T-cell (primary cell): ENCODE results near the gene CDX2. TPM values are rescaled to one million over a fixed set of nuclear protein-coding genes. Genes with fewer than 3 reads are reported as not detected.

ENCODE experiments used
- ATAC-seq, 4 experiments: fragments of 200-7000 bp in 3 of 4; fragments of 150-1000 bp in 1 of 4; cut with Tn5 transposase; replicated peaks in 1 of 4; 1 replicate in 3 of 4; 2 replicates in 1 of 4; pipeline ENCODE4 v1.10.0; 2021; ENCODE audit warnings: moderate library complexity in 3 of 4, mild to moderate bottlenecking in 2 of 4, moderate number of reproducible peaks in 1 of 4
- CTCF ChIA-PET, 2 donors: fragments of 300-600 bp; sonication (Branson Sonifier 250); formaldehyde crosslinking; loops; one replicate each; lab custom pipeline; 2022; ENCODE audit warnings: antibody characterized with exemption in 2 of 2; lab: Charles Lee
- POLR2A ChIA-PET, 2 donors: fragments of 300-600 bp; sonication (Branson Sonifier 250); formaldehyde crosslinking; loops; one replicate each; lab custom pipeline; 2022; ENCODE audit warnings: antibody characterized with exemption in 2 of 2; lab: Charles Lee
- DNase-seq, 35 experiments: peaks; one replicate each; pipeline versions ENCODE4 v3.0.0 to v3.0.0-alpha.2; 2013 to 2023
- H3K27ac ChIP-seq: one replicate; pipeline ENCODE4 v1.5.1; 2013; ENCODE audit warnings: low read length
- H3K27me3 ChIP-seq, 2 experiments: replicated peaks in 1 of 2; 1 replicate in 1 of 2; 2 replicates in 1 of 2; pipeline versions ENCODE4 v1.6.1 to v1.7.0; 2013; ENCODE audit warnings: low read length in 1 of 2, mixed read lengths in 1 of 2; ENCODE audit not compliant: control insufficient read depth in 2 of 2, insufficient read depth in 2 of 2; ENCODE audit errors: extremely low read depth in 1 of 2
- H3K36me3 ChIP-seq, 2 donors: 1 replicate in 1 of 2; 2 replicates in 1 of 2; pipeline versions ENCODE4 v1.6.1 to v1.7.0; 2013; ENCODE audit warnings: low read length in 1 of 2; ENCODE audit not compliant: control insufficient read depth in 2 of 2, insufficient read depth in 1 of 2; ENCODE audit errors: extremely low read depth in 1 of 2
- H3K4me1 ChIP-seq, 2 experiments: 1 replicate in 1 of 2; 2 replicates in 1 of 2; pipeline versions ENCODE4 v1.6.1 to v1.7.0; 2013; ENCODE audit warnings: low read length in 2 of 2, mixed read lengths in 1 of 2; ENCODE audit not compliant: insufficient read depth in 2 of 2, control insufficient read depth in 1 of 2; ENCODE audit errors: extremely low read depth in 1 of 2
- H3K4me3 ChIP-seq, 2 donors: 1 replicate in 1 of 2; 2 replicates in 1 of 2; pipeline versions ENCODE4 v1.5.1 to v1.7.0; 2013; ENCODE audit warnings: mild to moderate bottlenecking in 2 of 2, low read length in 1 of 2, moderate library complexity in 1 of 2; ENCODE audit not compliant: control insufficient read depth in 1 of 2; ENCODE audit errors: extremely low read depth in 1 of 2
- H3K9me3 ChIP-seq: 2 replicates; pipeline ENCODE4 v1.7.0; 2013
- H3K27ac Mint-ChIP-seq, 2 donors: one replicate each; pipeline ENCODE4 v1.8.0; 2020 to 2021; ENCODE audit warnings: mild to moderate bottlenecking in 2 of 2, mixed read lengths in 2 of 2
- H3K27me3 Mint-ChIP-seq, 2 donors: one replicate each; pipeline ENCODE4 v1.8.0; 2021 to 2022; ENCODE audit warnings: mixed read lengths in 2 of 2
- H3K36me3 Mint-ChIP-seq: one replicate; pipeline ENCODE4 v1.8.0; 2021; ENCODE audit warnings: mixed read lengths
- H3K4me1 Mint-ChIP-seq, 3 donors: one replicate each; pipeline ENCODE4 v1.8.0; 2020 to 2022; ENCODE audit warnings: mixed read lengths in 3 of 3, mild to moderate bottlenecking in 1 of 3
- H3K4me3 Mint-ChIP-seq, 3 donors: one replicate each; pipeline ENCODE4 v1.8.0; 2020 to 2022; ENCODE audit warnings: mild to moderate bottlenecking in 3 of 3, mixed read lengths in 3 of 3, moderate library complexity in 3 of 3
- H3K9me3 Mint-ChIP-seq, 3 donors: one replicate each; pipeline ENCODE4 v1.8.0; 2020 to 2022; ENCODE audit warnings: mixed read lengths in 3 of 3
- WGBS: methylation state at CpG from one replicate; pipeline ENCODE4 v1.1.5; 2013; ENCODE audit warnings: missing lambda C conversion rate; ENCODE audit not compliant: insufficient coverage; 5-methylcytosine and 5-hydroxymethylcytosine counted together
- total RNA-seq, 35 experiments: library from RNA in 6 of 35; stranded (reverse) in 6 of 35; fragments of 120-200 nt in 1 of 35; gene quantifications; one replicate each; pipeline versions ENCODE4 v1.2.1 to v1.2.4 and lab custom pipeline; 2013 to 2026

The CDX2 gene
- total RNA-seq, 5 donors from 2014 or later (not counting 1 experiment from before 2014, with no cell fraction given): 0.09 to 0.35 TPM; not detected in 3

DNA sequence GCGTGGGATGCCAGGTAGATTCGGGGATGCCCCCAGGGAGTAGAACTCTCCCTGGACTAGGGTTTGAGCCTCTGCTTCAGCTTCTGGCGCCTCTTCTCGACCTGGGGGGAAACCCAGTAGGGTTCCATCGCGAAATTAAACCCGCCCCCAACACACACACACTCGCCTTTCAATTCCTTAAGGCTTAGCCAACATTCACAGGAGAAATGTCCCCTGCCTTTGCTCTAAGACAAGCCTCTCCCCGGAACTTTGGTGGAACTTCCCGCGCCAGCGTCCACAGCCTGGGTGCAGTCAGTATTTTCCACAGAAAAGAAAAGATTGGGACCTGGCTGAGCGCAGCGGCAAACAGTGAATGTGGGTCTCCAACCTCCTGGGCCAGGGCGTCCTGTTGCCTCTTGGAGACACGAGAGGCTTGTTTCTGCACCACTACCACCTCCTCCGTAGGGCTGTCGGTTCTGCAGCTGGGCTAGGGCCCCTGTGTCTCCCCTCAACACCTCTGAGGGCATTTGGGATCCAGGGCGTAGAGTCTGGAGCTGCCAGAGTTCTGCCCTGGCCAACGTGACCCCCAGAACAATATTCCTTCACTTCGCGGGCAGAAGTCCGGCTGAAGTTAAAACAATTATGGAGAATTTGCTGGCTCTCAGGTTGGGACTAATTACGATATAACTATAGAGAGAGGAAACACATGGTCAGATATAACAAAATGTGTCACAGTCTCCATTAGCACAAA, 46.1 kb downstream of the CDX2 start:
- ChIA-PET POLR2A (no interaction called here), CTCF (no interaction called here)
- no peaks in the 10 kb centered on the region for H3K9me3 Mint-ChIP-seq
- H3K36me3 ChIP-seq: no peaks in the 10 kb centered on the region
- no peak overlapping the region for H3K27ac Mint-ChIP-seq
- no peaks in the 10 kb centered on the region for H3K36me3 Mint-ChIP-seq
- peaks cover 0 to 37% of the 10 kb centered on the region in 2 experiments for H3K4me1 ChIP-seq
- peaks cover 27 to 87% of the 10 kb centered on the region in 2 experiments for H3K27me3 ChIP-seq
- H3K4me3 ChIP-seq: peak overlapping the region in 1 of 2 donors; percentile 11
- 8% methylated on average over 17 of the region's 24 CpGs for WGBS
- ATAC-seq (no peak), DNase-seq (no peak)
- no peaks in the 10 kb centered on the region for H3K9me3 ChIP-seq
- H3K27ac ChIP-seq: no peak overlapping the region
- peaks cover 68 to 82% of the 10 kb centered on the region in 2 donors for H3K27me3 Mint-ChIP-seq
- peak overlapping the region in 1 of 3 donors; percentile 35 for H3K4me3 Mint-ChIP-seq
- peaks cover 49 to 51% (median 50%) of the 10 kb centered on the region in 3 donors for H3K4me1 Mint-ChIP-seq

DNA sequence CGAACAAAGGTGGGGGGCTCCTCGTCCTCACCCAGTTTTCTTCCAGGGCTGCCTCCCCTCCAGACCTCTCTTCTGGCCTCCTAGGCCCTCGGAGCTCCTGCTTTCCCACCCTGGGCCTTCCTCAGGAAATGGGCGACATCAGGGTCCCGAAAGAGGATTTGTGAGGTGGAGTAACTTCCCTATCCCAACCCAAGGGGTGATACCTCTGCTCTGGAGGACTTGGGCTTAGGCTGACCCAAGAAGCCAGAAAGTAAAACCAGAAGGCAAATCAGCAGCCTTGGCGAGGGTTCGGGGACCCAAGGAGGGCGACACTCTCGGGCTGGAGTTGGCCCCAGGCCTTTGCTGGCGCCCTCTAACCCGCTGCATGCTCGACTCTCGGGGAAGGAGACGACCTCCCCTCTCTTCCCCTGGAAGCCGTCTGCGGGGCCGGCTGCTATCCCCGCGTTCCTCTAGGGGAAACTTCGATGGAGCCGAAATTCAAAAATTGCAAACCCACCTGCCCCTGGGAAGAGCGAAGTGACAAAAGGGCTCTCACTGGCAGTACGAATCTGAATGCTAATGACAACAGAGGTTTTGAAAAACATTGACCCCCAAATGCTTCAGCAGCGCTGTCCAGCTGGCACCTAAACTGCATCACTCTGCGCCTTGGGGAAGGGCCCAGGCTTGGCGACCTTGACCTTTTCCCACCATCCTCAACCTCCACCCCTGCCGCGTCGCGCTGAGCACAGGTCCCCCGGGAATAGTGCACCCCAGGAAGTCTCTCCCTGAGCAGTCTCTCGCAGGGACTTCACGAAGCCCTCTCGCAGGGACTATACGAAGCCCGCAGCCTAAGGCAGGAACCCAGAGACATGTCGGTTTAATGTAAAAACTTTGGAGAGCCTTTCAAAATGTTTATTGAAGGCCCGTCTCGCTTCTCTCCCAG, 46.9 kb downstream of the CDX2 start:
- H3K9me3 ChIP-seq: no peaks in the 10 kb centered on the region
- H3K27me3 ChIP-seq: peaks cover 24 to 87% of the 10 kb centered on the region in 2 experiments
- Mint-ChIP-seq H3K27ac (no peak overlapping the region), H3K4me3 (peak overlapping the region in 1 of 3 donors; percentile 82), H3K9me3 (no peaks in the 10 kb centered on the region), H3K27me3 (peaks cover 67 to 80% of the 10 kb centered on the region in 2 donors), H3K4me1 (peaks cover 48 to 51% (median 50%) of the 10 kb centered on the region in 3 donors), H3K36me3 (no peaks in the 10 kb centered on the region)
- ChIA-PET POLR2A (interaction anchor here in 1 of 2 donors (0.6 kb wide), 1 partner anchor 487 kb away, joined by 3 read pairs; no protein-coding TSS in a partner anchor), CTCF (no interaction called here)
- no peaks in the 10 kb centered on the region for H3K36me3 ChIP-seq
- ATAC-seq: no peak
- 11% methylated on average over 33 of the region's 39 CpGs for WGBS
- DNase-seq: no peak
- H3K27ac ChIP-seq: no peak overlapping the region
- peak overlapping the region in 1 of 2 donors; percentile 11 for H3K4me3 ChIP-seq
- H3K4me1 ChIP-seq: peaks cover 2 to 45% of the 10 kb centered on the region in 2 experiments

DNA sequence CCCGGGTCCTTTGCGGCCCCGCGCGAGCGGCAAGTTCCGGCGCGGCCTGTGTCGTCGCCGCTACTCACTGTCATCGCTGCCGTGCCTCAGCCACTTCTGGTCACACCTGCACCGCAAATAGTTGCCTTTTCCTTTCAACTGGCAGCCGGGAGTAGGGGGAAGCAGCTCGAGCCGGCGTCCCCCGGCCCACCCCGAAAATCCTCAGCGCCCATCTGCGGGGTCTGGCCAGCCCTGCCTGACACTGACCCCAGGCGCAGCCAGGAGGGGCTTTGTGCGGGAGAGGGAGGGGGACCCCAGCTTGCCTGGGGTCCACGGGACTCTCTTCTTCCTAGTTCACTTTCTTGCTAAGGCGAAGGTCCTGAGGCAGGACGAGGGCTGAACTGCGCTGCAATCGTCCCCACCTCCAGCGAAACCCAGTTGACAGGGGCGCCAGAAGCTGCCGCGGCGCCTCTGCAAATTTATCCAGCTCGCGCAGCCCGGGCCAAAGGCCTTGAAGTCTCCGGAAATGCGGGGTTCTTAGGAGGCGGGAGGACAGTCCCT, 47.6 kb downstream of the CDX2 start:
- Mint-ChIP-seq H3K27me3 (peaks cover 65 to 79% of the 10 kb centered on the region in 2 donors), H3K27ac (no peak overlapping the region), H3K9me3 (no peaks in the 10 kb centered on the region), H3K4me3 (peak overlapping the region in 2 of 3 donors; percentile 63 to 82), H3K4me1 (peaks cover 44 to 48% (median 46%) of the 10 kb centered on the region in 3 donors), H3K36me3 (no peaks in the 10 kb centered on the region)
- DNase-seq: no peak
- POLR2A ChIA-PET: interaction anchor here in 1 of 2 donors (0.6 kb wide), 1 partner anchor 487 kb away, joined by 3 read pairs; no protein-coding TSS in a partner anchor
- CTCF ChIA-PET: no interaction called here
- Histone ChIP-seq H3K4me3 (peak overlapping the region; percentile 28 to 49), H3K36me3 (no peaks in the 10 kb centered on the region), H3K4me1 (peaks cover 2 to 41% of the 10 kb centered on the region in 2 experiments), H3K27ac (no peak overlapping the region), H3K27me3 (peaks cover 23 to 85% of the 10 kb centered on the region in 2 experiments), H3K9me3 (no peaks in the 10 kb centered on the region)
- no peak for ATAC-seq
- 2% methylated on average over 37 of the region's 41 CpGs for WGBS

DNA sequence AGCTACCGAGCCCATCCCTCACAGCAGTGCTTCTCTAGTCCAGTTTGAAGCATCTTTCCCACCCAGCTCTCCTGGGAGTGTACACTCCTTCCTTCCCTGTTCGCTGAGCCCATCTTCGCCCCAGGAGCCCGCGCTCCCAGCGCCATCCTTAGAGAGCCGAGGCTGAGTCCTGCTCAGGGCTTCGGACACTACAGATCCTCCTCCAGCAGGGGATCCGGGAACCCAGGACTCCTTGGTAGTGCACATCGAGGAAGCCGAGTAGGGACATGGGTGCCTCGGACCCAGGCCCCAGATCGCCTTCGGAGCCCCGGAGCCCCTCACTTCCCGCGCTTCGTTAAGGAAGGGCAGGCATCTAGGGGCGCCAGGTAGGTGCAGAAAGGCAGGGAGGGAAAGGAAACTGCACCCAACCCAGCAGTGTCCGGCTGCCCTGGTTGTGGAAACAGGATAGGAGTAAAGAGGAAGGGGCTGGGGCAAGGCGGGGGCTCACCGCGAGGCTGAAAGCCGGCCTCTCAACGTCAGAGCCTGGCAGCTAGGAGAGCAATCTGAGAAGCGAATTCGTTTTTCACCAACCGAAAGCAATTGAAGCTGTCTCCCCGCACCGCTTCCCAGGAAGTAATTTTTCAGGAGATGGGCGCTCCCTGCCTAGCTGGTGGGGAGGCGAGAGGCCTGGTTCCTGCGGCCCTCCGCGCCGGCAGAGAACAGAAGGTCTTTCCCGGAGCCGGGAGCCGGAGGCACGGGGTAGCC, 48.3 kb downstream of the CDX2 start:
- Mint-ChIP-seq H3K36me3 (no peaks in the 10 kb centered on the region), H3K27me3 (peaks cover 64 to 77% of the 10 kb centered on the region in 2 donors), H3K27ac (peak overlapping the region in 1 of 2 donors; percentile 63), H3K4me3 (peak overlapping the region; percentile 63 to 82 (median 66)), H3K4me1 (peaks cover 41 to 45% (median 44%) of the 10 kb centered on the region in 3 donors), H3K9me3 (no peaks in the 10 kb centered on the region)
- DNase-seq (no peak), ATAC-seq (no peak)
- no peaks in the 10 kb centered on the region for H3K9me3 ChIP-seq
- peak overlapping the region; percentile 28 to 49 for H3K4me3 ChIP-seq
- no peaks in the 10 kb centered on the region for H3K36me3 ChIP-seq
- ChIA-PET CTCF (no interaction called here), POLR2A (no interaction called here)
- H3K27ac ChIP-seq: no peak overlapping the region
- 7% methylated on average over 33 of the region's 40 CpGs for WGBS
- H3K27me3 ChIP-seq: peaks cover 19 to 89% of the 10 kb centered on the region in 2 experiments
- peaks cover 2 to 40% of the 10 kb centered on the region in 2 experiments for H3K4me1 ChIP-seq

DNA sequence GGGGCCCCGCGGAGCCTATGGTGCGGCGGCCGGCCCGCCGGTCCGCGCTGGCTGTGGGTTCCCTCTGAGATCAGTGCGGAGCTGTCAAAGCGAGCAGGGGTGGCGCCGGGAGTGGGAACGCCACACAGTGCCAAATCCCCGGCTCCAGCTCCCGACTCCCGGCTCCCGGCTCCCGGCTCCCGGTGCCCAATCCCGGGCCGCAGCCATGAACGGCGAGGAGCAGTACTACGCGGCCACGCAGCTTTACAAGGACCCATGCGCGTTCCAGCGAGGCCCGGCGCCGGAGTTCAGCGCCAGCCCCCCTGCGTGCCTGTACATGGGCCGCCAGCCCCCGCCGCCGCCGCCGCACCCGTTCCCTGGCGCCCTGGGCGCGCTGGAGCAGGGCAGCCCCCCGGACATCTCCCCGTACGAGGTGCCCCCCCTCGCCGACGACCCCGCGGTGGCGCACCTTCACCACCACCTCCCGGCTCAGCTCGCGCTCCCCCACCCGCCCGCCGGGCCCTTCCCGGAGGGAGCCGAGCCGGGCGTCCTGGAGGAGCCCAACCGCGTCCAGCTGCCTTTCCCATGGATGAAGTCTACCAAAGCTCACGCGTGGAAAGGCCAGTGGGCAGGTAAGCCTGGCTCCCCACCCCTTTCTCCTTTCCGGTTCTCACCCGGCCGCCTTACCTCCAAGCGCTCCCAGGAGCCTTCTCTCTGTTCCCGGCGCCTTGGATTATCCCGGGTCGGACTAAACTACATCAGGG, 49.0 kb downstream of the CDX2 start, which contains the start of gene PDX1:
Gene PDX1 (plus strand): TSS at position 67 of the 743 bp plus-strand sequence. CDS start 139 bp downstream, at position 206.
- no peak for DNase-seq
- H3K4me3 Mint-ChIP-seq: peak within 1 kb of the TSS; percentile 63 to 82 (median 66)
- WGBS: 4% methylated on average over 76 of the region's 76 CpGs

More for the DNA sequence above, 49.0 kb downstream of the CDX2 start, which contains the start of gene PDX1:
- ChIA-PET CTCF (no interaction called here), POLR2A (no interaction called here)
- peak within 1 kb of the TSS in 1 of 2 donors; percentile 63 for H3K27ac Mint-ChIP-seq
- peaks cover 38 to 44% (median 41%) of the 10 kb centered on the region in 3 donors for H3K4me1 Mint-ChIP-seq
- no peaks in the 10 kb centered on the region for H3K9me3 Mint-ChIP-seq
- no peaks in the 10 kb centered on the region for H3K36me3 Mint-ChIP-seq
- Histone ChIP-seq H3K27ac (no peak within 1 kb of the TSS), H3K27me3 (peaks cover 24 to 88% of the 10 kb centered on the region in 2 experiments), H3K36me3 (no peaks in the 10 kb centered on the region), H3K9me3 (no peaks in the 10 kb centered on the region), H3K4me3 (peak within 1 kb of the TSS; percentile 28 to 49), H3K4me1 (peaks cover 2 to 40% of the 10 kb centered on the region in 2 experiments)
- peaks cover 64 to 79% of the 10 kb centered on the region in 2 donors for H3K27me3 Mint-ChIP-seq
- ATAC-seq: no peak
